ENCODE measurements around the gene FAM81A.
A peak's percentile ranks its signal among the peaks of the same experiment; 100 is the strongest.
"Not testable (repeated sequence)": the region's sequence is repeated elsewhere in the genome, so short reads cannot be mapped to it uniquely, and the experiment has no call there.

The FAM81A gene

GRCh38 chr15:59524331-59524731, 86.3 kb downstream of the FAM81A start:
- H3K9me3 ChIP-seq (ENCODE audit: insufficient read depth, low read depth, low read length) = no peaks in the 10 kb centered on the region
- H3K9ac ChIP-seq (ENCODE audit: low read length) = no peak overlapping the region
- no peak overlapping the region for H4K8ac ChIP-seq (ENCODE audit: low read depth, low read length)
- no CpG with 5 or more reads among the region's 5 CpGs for WGBS (ENCODE audit: extremely low coverage, insufficient coverage, insufficient read length)
- no peak overlapping the region for H2BK120ac ChIP-seq (ENCODE audit: insufficient read depth, low read length, poor library complexity)
- H2AFZ ChIP-seq (ENCODE audit: insufficient read depth, low read length, poor library complexity) = no peak overlapping the region
- H3K14ac ChIP-seq (ENCODE audit: low read length) = no peak overlapping the region
- H3K27me3 ChIP-seq (ENCODE audit: insufficient read depth, low read length) = no peaks in the 10 kb centered on the region
- H4K91ac ChIP-seq (ENCODE audit: low read depth, low read length) = no peak overlapping the region
- H2BK12ac ChIP-seq (ENCODE audit: low read length) = no peak overlapping the region
- no peak overlapping the region for H3K4me2 ChIP-seq (ENCODE audit: low read length)
- no peaks in the 10 kb centered on the region for H3K36me3 ChIP-seq (ENCODE audit: control insufficient read depth in 1 of 2, insufficient read depth in 2 of 2, low read length in 2 of 2)
- H3K79me2 ChIP-seq (ENCODE audit: control insufficient read depth, insufficient read depth, low read length, poor library complexity) = no peaks in the 10 kb centered on the region
- no peak overlapping the region for H3K23ac ChIP-seq (ENCODE audit: low read length)
- H2AK5ac ChIP-seq (ENCODE audit: low read length) = no peak overlapping the region
- no peaks in the 10 kb centered on the region for H3K79me1 ChIP-seq (ENCODE audit: low read length)
- no peaks in the 10 kb centered on the region for H3K4me1 ChIP-seq (ENCODE audit: control insufficient read depth in 1 of 2, insufficient read depth in 2 of 2, low read length in 2 of 2)
- H4K12ac ChIP-seq (ENCODE audit: low read depth, low read length) = no peak overlapping the region
- H2BK5ac ChIP-seq (ENCODE audit: low read depth, low read length, poor library complexity) = no peak overlapping the region
- no peak overlapping the region for H3K27ac ChIP-seq (ENCODE audit: low read depth, low read length)
- DNase-seq = no peak
- H3K4ac ChIP-seq (ENCODE audit: low read depth, low read length) = no peak overlapping the region
- H3K18ac ChIP-seq (ENCODE audit: low read length) = no peak overlapping the region
- no peak overlapping the region for H3K4me3 ChIP-seq (ENCODE audit: low read depth, low read length)

GRCh38 chr15:59526466-59526865, 88.5 kb downstream of the FAM81A start:
- H2BK120ac ChIP-seq (ENCODE audit: insufficient read depth, low read length, poor library complexity); H3K4me1 ChIP-seq (ENCODE audit: control insufficient read depth in 1 of 2, insufficient read depth in 2 of 2, low read length in 2 of 2); H3K9ac ChIP-seq (ENCODE audit: low read length); H3K9me3 ChIP-seq (ENCODE audit: insufficient read depth, low read depth, low read length); H2BK5ac ChIP-seq (ENCODE audit: low read depth, low read length, poor library complexity); H3K14ac ChIP-seq (ENCODE audit: low read length); H3K36me3 ChIP-seq (ENCODE audit: control insufficient read depth in 1 of 2, insufficient read depth in 2 of 2, low read length in 2 of 2); H3K4ac ChIP-seq (ENCODE audit: low read depth, low read length); H4K12ac ChIP-seq (ENCODE audit: low read depth, low read length); H4K91ac ChIP-seq (ENCODE audit: low read depth, low read length); DNase-seq; H3K27me3 ChIP-seq (ENCODE audit: insufficient read depth, low read length); H2AK5ac ChIP-seq (ENCODE audit: low read length); H3K79me2 ChIP-seq (ENCODE audit: control insufficient read depth, insufficient read depth, low read length, poor library complexity); H4K8ac ChIP-seq (ENCODE audit: low read depth, low read length); H3K23ac ChIP-seq (ENCODE audit: low read length); H3K4me3 ChIP-seq (ENCODE audit: low read depth, low read length); H3K4me2 ChIP-seq (ENCODE audit: low read length); H3K79me1 ChIP-seq (ENCODE audit: low read length); H2AFZ ChIP-seq (ENCODE audit: insufficient read depth, low read length, poor library complexity); H2BK12ac ChIP-seq (ENCODE audit: low read length); H3K18ac ChIP-seq (ENCODE audit: low read length); H3K27ac ChIP-seq (ENCODE audit: low read depth, low read length): not testable (repeated sequence)
- no CpG with 5 or more reads among the region's 6 CpGs for WGBS (ENCODE audit: extremely low coverage, insufficient coverage, insufficient read length)

- Histone ChIP-seq H3K79me1 (ENCODE audit: low read length) (no peaks in the 10 kb centered on the region), H3K23ac (ENCODE audit: low read length) (no peak overlapping the region), H3K9ac (ENCODE audit: low read length) (no peak overlapping the region), H3K4me3 (ENCODE audit: low read depth, low read length) (no peak overlapping the region), H2BK12ac (ENCODE audit: low read length) (no peak overlapping the region), H3K4me2 (ENCODE audit: low read length) (no peak overlapping the region), H3K27ac (ENCODE audit: low read depth, low read length) (no peak overlapping the region), H3K4me1 (ENCODE audit: control insufficient read depth in 1 of 2, insufficient read depth in 2 of 2, low read length in 2 of 2) (no peaks in the 10 kb centered on the region), H4K91ac (ENCODE audit: low read depth, low read length) (no peak overlapping the region), H3K4ac (ENCODE audit: low read depth, low read length) (no peak overlapping the region), H4K8ac (ENCODE audit: low read depth, low read length) (no peak overlapping the region), H3K18ac (ENCODE audit: low read length) (no peak overlapping the region), H2BK120ac (ENCODE audit: insufficient read depth, low read length, poor library complexity) (no peak overlapping the region), H2AK5ac (ENCODE audit: low read length) (no peak overlapping the region), H3K9me3 (ENCODE audit: insufficient read depth, low read depth, low read length) (no peaks in the 10 kb centered on the region), H4K12ac (ENCODE audit: low read depth, low read length) (no peak overlapping the region), H3K79me2 (ENCODE audit: control insufficient read depth, insufficient read depth, low read length, poor library complexity) (no peaks in the 10 kb centered on the region), H3K36me3 (ENCODE audit: control insufficient read depth in 1 of 2, insufficient read depth in 2 of 2, low read length in 2 of 2) (no peaks in the 10 kb centered on the region), H2AFZ (ENCODE audit: insufficient read depth, low read length, poor library complexity) (no peak overlapping the region), H3K27me3 (ENCODE audit: insufficient read depth, low read length) (no peaks in the 10 kb centered on the region), H2BK5ac (ENCODE audit: low read depth, low read length, poor library complexity) (no peak overlapping the region), H3K14ac (ENCODE audit: low read length) (no peak overlapping the region)
- no peak for DNase-seq
- no CpG with 5 or more reads among the region's 1 CpG for WGBS (ENCODE audit: extremely low coverage, insufficient coverage, insufficient read length)
Observed at GRCh38 chr15:59528429-59528828, 90.4 kb downstream of the FAM81A start.

- no peak overlapping the region for H3K18ac ChIP-seq (ENCODE audit: low read length)
- no peak overlapping the region for H3K23ac ChIP-seq (ENCODE audit: low read length)
- no peak overlapping the region for H3K14ac ChIP-seq (ENCODE audit: low read length)
- no peak overlapping the region for H3K4me3 ChIP-seq (ENCODE audit: low read depth, low read length)
- no peak overlapping the region for H2AK5ac ChIP-seq (ENCODE audit: low read length)
- H2BK5ac ChIP-seq (ENCODE audit: low read depth, low read length, poor library complexity) = no peak overlapping the region
- no peaks in the 10 kb centered on the region for H3K9me3 ChIP-seq (ENCODE audit: insufficient read depth, low read depth, low read length)
- DNase-seq = peak; percentile 92 to 98
- H3K27ac ChIP-seq (ENCODE audit: low read depth, low read length) = no peak overlapping the region
- H3K4me1 ChIP-seq (ENCODE audit: control insufficient read depth in 1 of 2, insufficient read depth in 2 of 2, low read length in 2 of 2) = no peaks in the 10 kb centered on the region
- H4K91ac ChIP-seq (ENCODE audit: low read depth, low read length) = no peak overlapping the region
- no peak overlapping the region for H2AFZ ChIP-seq (ENCODE audit: insufficient read depth, low read length, poor library complexity)
- no peak overlapping the region for H4K12ac ChIP-seq (ENCODE audit: low read depth, low read length)
- no peak overlapping the region for H4K8ac ChIP-seq (ENCODE audit: low read depth, low read length)
- H3K79me2 ChIP-seq (ENCODE audit: control insufficient read depth, insufficient read depth, low read length, poor library complexity) = no peaks in the 10 kb centered on the region
- H2BK12ac ChIP-seq (ENCODE audit: low read length) = no peak overlapping the region
- no CpG with 5 or more reads among the region's 8 CpGs for WGBS (ENCODE audit: extremely low coverage, insufficient coverage, insufficient read length)
- H3K27me3 ChIP-seq (ENCODE audit: insufficient read depth, low read length) = no peaks in the 10 kb centered on the region
- no peak overlapping the region for H2BK120ac ChIP-seq (ENCODE audit: insufficient read depth, low read length, poor library complexity)
- no peak overlapping the region for H3K9ac ChIP-seq (ENCODE audit: low read length)
- no peaks in the 10 kb centered on the region for H3K79me1 ChIP-seq (ENCODE audit: low read length)
- H3K4me2 ChIP-seq (ENCODE audit: low read length) = no peak overlapping the region
- no peak overlapping the region for H3K4ac ChIP-seq (ENCODE audit: low read depth, low read length)
- H3K36me3 ChIP-seq (ENCODE audit: control insufficient read depth in 1 of 2, insufficient read depth in 2 of 2, low read length in 2 of 2) = no peaks in the 10 kb centered on the region
Observed at GRCh38 chr15:59528961-59529402, 91.0 kb downstream of the FAM81A start.
